Loucy (cell line): ENCODE data around the gene BMI1.

Experiments
- H2AFZ ChIP-seq: fragments of 200-600 bp; sonication (generic); 2 replicates; pipeline ENCODE4 v1.6.0; 2016; ENCODE audit warnings: antibody characterized with exemption, mild to moderate bottlenecking, low read length, moderate library complexity
- H3F3A ChIP-seq: fragments of 200-600 bp; 2 replicates; pipeline ENCODE4 v1.6.0; 2016; ENCODE audit warnings: antibody characterized with exemption, low read depth, mild to moderate bottlenecking
- H3K27me3 ChIP-seq: fragments of 200-600 bp; sonication (generic); 2 replicates; pipeline ENCODE4 v1.6.1; 2014; ENCODE audit warnings: low read length, mild to moderate bottlenecking; ENCODE audit not compliant: insufficient read depth, poor library complexity, severe bottlenecking
- H3K36me3 ChIP-seq: fragments of 200-600 bp; sonication (generic); 2 replicates; pipeline ENCODE4 v1.6.1; 2016; ENCODE audit warnings: low read length; ENCODE audit not compliant: insufficient read depth
- H3K4me1 ChIP-seq: fragments of 200-600 bp; sonication (generic); 2 replicates; pipeline ENCODE4 v1.5.1; 2014; ENCODE audit warnings: low read length, mild to moderate bottlenecking; ENCODE audit not compliant: insufficient read depth, poor library complexity, severe bottlenecking
- H3K4me2 ChIP-seq: fragments of 200-600 bp; sonication (generic); 2 replicates; pipeline ENCODE4 v1.6.0; 2014; ENCODE audit warnings: antibody characterized with exemption, low read length, low read depth, mild to moderate bottlenecking; ENCODE audit not compliant: poor library complexity, severe bottlenecking
- H3K4me3 ChIP-seq: fragments of 200-600 bp; sonication (generic); 2 replicates; pipeline ENCODE4 v1.5.1; 2014; ENCODE audit warnings: low read length, mild to moderate bottlenecking, mixed read lengths; ENCODE audit not compliant: poor library complexity, severe bottlenecking
- H3K79me2 ChIP-seq: fragments of 200-600 bp; sonication (generic); 2 replicates; pipeline ENCODE4 v1.6.1; 2014; ENCODE audit warnings: low read length; ENCODE audit not compliant: insufficient read depth
- H3K9ac ChIP-seq: fragments of 200-600 bp; sonication (generic); 2 replicates; pipeline ENCODE4 v1.6.0; 2014; ENCODE audit warnings: mild to moderate bottlenecking, low read depth, low read length, moderate library complexity; ENCODE audit not compliant: poor library complexity, severe bottlenecking
- H3K9me2 ChIP-seq: fragments of 200-600 bp; sonication (generic); replicated peaks from 2 replicates; pipeline ENCODE4 v1.6.1; 2016; ENCODE audit warnings: low read depth, low read length, mixed read lengths
- H3K9me3 ChIP-seq: fragments of 200-600 bp; sonication (generic); 2 replicates; pipeline ENCODE4 v1.6.1; 2014; ENCODE audit warnings: mild to moderate bottlenecking, antibody characterized with exemption, low read length, low read depth; ENCODE audit not compliant: insufficient read depth
- H4K20me1 ChIP-seq: fragments of 200-600 bp; sonication (generic); 2 replicates; pipeline ENCODE4 v1.6.0; 2014; ENCODE audit warnings: antibody characterized with exemption, low read length, mild to moderate bottlenecking; ENCODE audit not compliant: insufficient read depth, poor library complexity, severe bottlenecking
- EZH2phosphoT487 ChIP-seq: fragments of 200-600 bp; IDR thresholded peaks from 2 replicates; pipeline ENCODE4 v1.6.1; 2018; ENCODE audit warnings: antibody characterized with exemption, mild to moderate bottlenecking, moderate library complexity, borderline replicate concordance
- TF ChIP-seq, protein P1 (sequence below): fragments of 200-600 bp; sonication (generic); conservative IDR thresholded peaks from 2 replicates; pipeline ENCODE4 v1.5.1; 2014; ENCODE audit warnings: mild to moderate bottlenecking, antibody characterized with exemption, low read length

Gene BMI1

DNA sequence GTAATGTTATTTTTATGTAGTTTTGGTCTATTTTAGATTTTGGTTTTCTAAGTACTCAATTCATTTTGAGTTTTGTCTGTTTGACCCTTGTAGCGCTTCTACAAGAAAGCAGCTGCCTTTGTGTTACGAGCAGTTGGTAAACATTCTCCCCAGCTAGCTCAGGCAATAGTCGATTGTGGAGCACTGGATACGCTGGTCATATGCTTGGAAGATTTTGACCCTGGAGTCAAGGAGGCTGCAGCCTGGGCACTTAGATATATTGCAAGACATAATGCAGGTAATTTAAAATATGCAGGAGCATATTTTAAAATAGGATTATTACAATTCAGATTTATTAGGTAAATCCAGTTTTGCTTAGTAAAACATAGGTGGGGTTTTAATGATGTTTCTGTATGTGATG is 47.5 kb downstream of the BMI1 start:
- H2AFZ ChIP-seq = peak overlapping the region; percentile 47
- no peaks in the 10 kb centered on the region for H3K9me2 ChIP-seq
- no peaks in the 10 kb centered on the region for H3K27me3 ChIP-seq
- peaks cover 48% of the 10 kb centered on the region for H3K4me1 ChIP-seq
- TF ChIP-seq, protein P1, sequence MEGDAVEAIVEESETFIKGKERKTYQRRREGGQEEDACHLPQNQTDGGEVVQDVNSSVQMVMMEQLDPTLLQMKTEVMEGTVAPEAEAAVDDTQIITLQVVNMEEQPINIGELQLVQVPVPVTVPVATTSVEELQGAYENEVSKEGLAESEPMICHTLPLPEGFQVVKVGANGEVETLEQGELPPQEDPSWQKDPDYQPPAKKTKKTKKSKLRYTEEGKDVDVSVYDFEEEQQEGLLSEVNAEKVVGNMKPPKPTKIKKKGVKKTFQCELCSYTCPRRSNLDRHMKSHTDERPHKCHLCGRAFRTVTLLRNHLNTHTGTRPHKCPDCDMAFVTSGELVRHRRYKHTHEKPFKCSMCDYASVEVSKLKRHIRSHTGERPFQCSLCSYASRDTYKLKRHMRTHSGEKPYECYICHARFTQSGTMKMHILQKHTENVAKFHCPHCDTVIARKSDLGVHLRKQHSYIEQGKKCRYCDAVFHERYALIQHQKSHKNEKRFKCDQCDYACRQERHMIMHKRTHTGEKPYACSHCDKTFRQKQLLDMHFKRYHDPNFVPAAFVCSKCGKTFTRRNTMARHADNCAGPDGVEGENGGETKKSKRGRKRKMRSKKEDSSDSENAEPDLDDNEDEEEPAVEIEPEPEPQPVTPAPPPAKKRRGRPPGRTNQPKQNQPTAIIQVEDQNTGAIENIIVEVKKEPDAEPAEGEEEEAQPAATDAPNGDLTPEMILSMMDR = no peak
- no peak for TF ChIP-seq EZH2phosphoT487
- H3F3A ChIP-seq = no peaks in the 10 kb centered on the region
- no peak overlapping the region for H3K4me2 ChIP-seq
- no peaks in the 10 kb centered on the region for H4K20me1 ChIP-seq
- no peaks in the 10 kb centered on the region for H3K36me3 ChIP-seq
- no peak overlapping the region for H3K9ac ChIP-seq
- no peaks in the 10 kb centered on the region for H3K9me3 ChIP-seq
- no peaks in the 10 kb centered on the region for H3K79me2 ChIP-seq
- no peak overlapping the region for H3K4me3 ChIP-seq

DNA sequence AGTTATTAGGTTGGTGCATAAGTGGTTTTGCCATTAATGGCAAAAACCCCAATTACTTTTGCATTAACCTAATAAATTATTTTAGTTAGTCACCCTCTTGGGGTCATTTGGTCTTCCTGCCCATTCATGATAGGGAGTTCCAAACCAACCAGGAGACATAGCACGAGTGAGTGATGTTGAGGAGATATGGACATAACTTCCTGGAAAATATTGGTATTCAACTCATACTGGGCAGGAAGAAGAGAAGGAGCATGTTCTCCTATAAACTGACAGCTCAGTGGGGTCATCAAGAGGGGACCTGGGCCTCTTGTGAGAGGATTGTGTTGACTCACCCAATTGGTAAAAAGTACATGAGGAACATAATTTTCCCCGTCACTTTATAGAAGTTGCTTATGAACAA is 48.1 kb downstream of the BMI1 start:
- Histone ChIP-seq H3K4me3 (no peak overlapping the region), H3K9me3 (no peaks in the 10 kb centered on the region), H3K9ac (no peak overlapping the region), H3K27me3 (no peaks in the 10 kb centered on the region), H3K79me2 (no peaks in the 10 kb centered on the region), H2AFZ (peak overlapping the region; percentile 59; the same call in 1 of the 2 replicates), H3K4me2 (no peak overlapping the region), H3K9me2 (no peaks in the 10 kb centered on the region), H3K36me3 (no peaks in the 10 kb centered on the region), H3F3A (no peaks in the 10 kb centered on the region), H4K20me1 (no peaks in the 10 kb centered on the region), H3K4me1 (peaks cover 48% of the 10 kb centered on the region)
- TF ChIP-seq, protein P1 = no peak
- no peak for TF ChIP-seq EZH2phosphoT487

DNA sequence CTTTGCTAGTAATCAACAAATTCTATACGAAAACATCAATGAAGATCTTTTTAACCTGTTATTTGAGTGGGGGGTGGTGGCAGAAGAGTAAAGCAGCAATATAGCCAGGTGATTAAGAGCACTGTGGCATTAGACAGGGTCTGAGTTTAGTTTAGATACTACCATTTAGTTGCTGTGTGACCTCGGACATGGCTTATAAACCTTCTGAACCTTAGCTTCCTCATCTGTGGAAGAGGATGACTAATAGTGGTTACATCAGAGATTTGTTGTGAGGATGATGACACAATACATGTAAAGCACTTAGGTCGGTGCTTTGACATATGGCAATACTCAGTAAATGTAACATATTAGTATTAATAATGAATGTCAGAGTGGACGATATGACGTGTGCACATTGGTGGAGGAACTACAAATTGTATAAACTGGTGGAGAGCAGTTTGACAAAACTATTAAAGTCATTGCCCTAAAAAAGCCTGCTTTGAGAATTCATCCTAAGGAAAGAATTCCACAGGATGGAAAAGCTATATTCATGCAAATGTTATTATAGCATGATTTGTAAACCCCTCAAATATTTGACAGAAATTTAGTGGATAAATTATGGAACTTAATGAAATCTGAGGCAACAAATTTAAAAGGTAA is 48.7 kb downstream of the BMI1 start:
- Histone ChIP-seq H3K79me2 (no peaks in the 10 kb centered on the region), H3K9ac (no peak overlapping the region), H3F3A (no peaks in the 10 kb centered on the region), H2AFZ (peak overlapping the region; percentile 59; the same call in 1 of the 2 replicates), H3K36me3 (no peaks in the 10 kb centered on the region), H3K9me2 (no peaks in the 10 kb centered on the region), H3K27me3 (no peaks in the 10 kb centered on the region), H3K9me3 (no peaks in the 10 kb centered on the region), H3K4me2 (no peak overlapping the region), H3K4me3 (no peak overlapping the region), H3K4me1 (peaks cover 48% of the 10 kb centered on the region), H4K20me1 (no peaks in the 10 kb centered on the region)
- no peak for TF ChIP-seq EZH2phosphoT487
- TF ChIP-seq, protein P1 = no peak
